GM23338 (cell line): ENCODE results near the gene HERPUD2. TPM values are rescaled to one million over a fixed set of nuclear protein-coding genes. Genes with fewer than 3 reads are reported as not detected.

ENCODE experiments used
- ATAC-seq: fragments of 200-7000 bp; cut with Tn5 transposase; 3 replicates; pipeline ENCODE4 v1.9.1; 2020
- DNase-seq: peaks from one replicate; pipeline ENCODE4 v3.0.0-alpha.2; 2015; ENCODE audit warnings: low spot score
- H2AFZ ChIP-seq: fragments of 200-600 bp; sonication (generic); 2 replicates; pipeline ENCODE4 v1.8.0; 2016; ENCODE audit warnings: antibody characterized with exemption, mild to moderate bottlenecking, moderate library complexity
- H3F3A ChIP-seq: fragments of 200-600 bp; sonication (generic); replicated peaks from 2 replicates; pipeline ENCODE4 v1.8.0; 2017; ENCODE audit warnings: antibody characterized with exemption, mixed run types, low read depth
- H3K27ac ChIP-seq: fragments of 200-600 bp; sonication (generic); 2 replicates; pipeline ENCODE4 v1.6.1; 2016; ENCODE audit warnings: low read depth
- H3K27me3 ChIP-seq: fragments of 200-600 bp; sonication (generic); 2 replicates; pipeline ENCODE4 v1.8.0; 2016; ENCODE audit warnings: mild to moderate bottlenecking, mixed run types, moderate library complexity; ENCODE audit not compliant: insufficient read depth
- H3K36me3 ChIP-seq: fragments of 200-600 bp; sonication (generic); 2 replicates; pipeline ENCODE4 v1.8.0; 2016; ENCODE audit warnings: mild to moderate bottlenecking; ENCODE audit not compliant: insufficient read depth
- H3K4me1 ChIP-seq: fragments of 200-600 bp; sonication (generic); 2 replicates; pipeline ENCODE4 v1.8.0; 2016; ENCODE audit warnings: mild to moderate bottlenecking, moderate library complexity; ENCODE audit not compliant: insufficient read depth
- H3K4me2 ChIP-seq: fragments of 200-600 bp; sonication (generic); 2 replicates; pipeline ENCODE4 v1.7.1; 2017; ENCODE audit warnings: mixed run types
- H3K4me3 ChIP-seq: fragments of 200-600 bp; sonication (generic); 2 replicates; pipeline ENCODE4 v1.6.1; 2016; ENCODE audit warnings: mixed run types
- H3K79me2 ChIP-seq: fragments of 200-600 bp; sonication (generic); replicated peaks from 2 replicates; pipeline ENCODE4 v1.8.0; 2017; ENCODE audit warnings: mild to moderate bottlenecking; ENCODE audit not compliant: insufficient read depth
- H3K9me2 ChIP-seq: fragments of 200-600 bp; sonication (generic); 2 replicates; pipeline ENCODE4 v1.8.0; 2017; ENCODE audit not compliant: insufficient read depth
- H4K20me1 ChIP-seq: fragments of 200-600 bp; sonication (generic); replicated peaks from 2 replicates; pipeline ENCODE4 v1.8.0; 2017; ENCODE audit warnings: mild to moderate bottlenecking; ENCODE audit not compliant: insufficient read depth
- H3K27ac Mint-ChIP-seq: 2 replicates; pipeline ENCODE4 v1.8.0; 2020; ENCODE audit warnings: inconsistent platforms, mild to moderate bottlenecking, moderate library complexity, mixed read lengths
- H3K27me3 Mint-ChIP-seq: 3 replicates; pipeline ENCODE4 v1.8.0; 2022; ENCODE audit warnings: low read depth, mild to moderate bottlenecking, moderate library complexity, mixed read lengths, inconsistent platforms; ENCODE audit not compliant: insufficient read depth, poor library complexity
- H3K36me3 Mint-ChIP-seq: 3 replicates; pipeline ENCODE4 v1.8.0; 2021; ENCODE audit warnings: low read depth, mild to moderate bottlenecking, inconsistent platforms, moderate library complexity, mixed read lengths
- H3K4me1 Mint-ChIP-seq: 3 replicates; pipeline ENCODE4 v1.8.0; 2020; ENCODE audit warnings: mild to moderate bottlenecking, inconsistent platforms, mixed read lengths
- H3K4me3 Mint-ChIP-seq: 3 replicates; pipeline ENCODE4 v1.8.0; 2021; ENCODE audit warnings: moderate library complexity, mild to moderate bottlenecking, inconsistent platforms, mixed read lengths
- H3K9me3 Mint-ChIP-seq: 3 replicates; pipeline ENCODE4 v1.8.0; 2020; ENCODE audit warnings: moderate library complexity, mild to moderate bottlenecking, inconsistent platforms, mixed read lengths
- CTCF ChIP-seq, 2 experiments: fragments of 200-600 bp in 1 of 2; sonication (generic) in 1 of 2; conservative IDR thresholded peaks; 2 replicates each; pipeline versions ENCODE4 v1.5.1 to v1.6.1; 2016 to 2017; ENCODE audit warnings: antibody characterized with exemption in 2 of 2, low read depth in 2 of 2, mild to moderate bottlenecking in 2 of 2, moderate library complexity in 1 of 2
- EZH2 ChIP-seq: fragments of 200-600 bp; sonication (generic); IDR thresholded peaks from one replicate; pipeline ENCODE4 v1.8.0; 2017; ENCODE audit warnings: antibody characterized with exemption, mild to moderate bottlenecking, low read depth; ENCODE audit not compliant: unreplicated experiment
- EZH2phosphoT487 ChIP-seq: fragments of 200-600 bp; sonication (generic); IDR thresholded peaks from one replicate; pipeline ENCODE4 v1.8.1; 2018; ENCODE audit warnings: antibody characterized with exemption; ENCODE audit not compliant: unreplicated experiment
- JUNB ChIP-seq: IDR thresholded peaks from one replicate; pipeline ENCODE4 v1.6.1; 2016; ENCODE audit warnings: antibody characterized with exemption; ENCODE audit not compliant: unreplicated experiment
- NANOG ChIP-seq: IDR thresholded peaks from 2 replicates; pipeline ENCODE4 v1.6.1; 2016; ENCODE audit warnings: antibody characterized with exemption, borderline replicate concordance
- POLR2AphosphoS5 ChIP-seq: IDR thresholded peaks from 2 replicates; pipeline ENCODE4 v1.6.1; 2016; ENCODE audit warnings: antibody characterized with exemption, low read depth
- REST ChIP-seq: IDR thresholded peaks from one replicate; pipeline ENCODE4 v1.6.1; 2018; ENCODE audit warnings: antibody characterized with exemption; ENCODE audit not compliant: unreplicated experiment
- ZNF114 ChIP-seq: fragments of 250-450 bp; sonication (Bioruptor Pico); IDR thresholded peaks from 2 replicates; pipeline ENCODE4 v1.5.0; 2020; ENCODE audit warnings: mild to moderate bottlenecking, moderate library complexity
- ZNF331 ChIP-seq: fragments of 250-450 bp; sonication (Bioruptor Pico); IDR thresholded peaks from 2 replicates; pipeline ENCODE4 v1.5.0; 2020; ENCODE audit warnings: low read depth, mild to moderate bottlenecking, moderate library complexity
- polyA plus RNA-seq: library from polyadenylated mRNA; unstranded; fragments of >200 nt; fragmentation: Nextera tagmentation; extraction: Ambion mirVana; gene quantifications from 2 replicates; pipeline ENCODE4 v1.2.1, GENCODE V29; 2016
- total RNA-seq: library from RNA; depleted of rRNA; stranded (reverse); fragments of >200 nt; shearing (Covaris generic); gene quantifications from 2 replicates; pipeline ENCODE4 v1.2.3, GENCODE V29; 2014
- TF ChIP-seq, protein P1 (sequence below): IDR thresholded peaks from 2 replicates; pipeline ENCODE4 v1.6.1; 2016; ENCODE audit warnings: antibody characterized with exemption
- TF ChIP-seq, protein P2 (sequence below): fragments of 250-450 bp; sonication (Bioruptor Pico); IDR thresholded peaks from 2 replicates; pipeline ENCODE4 v1.5.0; 2020; ENCODE audit warnings: mild to moderate bottlenecking, moderate library complexity

The HERPUD2 gene
- total and polyA plus RNA-seq, 2 experiments from 2014 or later: 8.0 to 12.0 TPM

DNA sequence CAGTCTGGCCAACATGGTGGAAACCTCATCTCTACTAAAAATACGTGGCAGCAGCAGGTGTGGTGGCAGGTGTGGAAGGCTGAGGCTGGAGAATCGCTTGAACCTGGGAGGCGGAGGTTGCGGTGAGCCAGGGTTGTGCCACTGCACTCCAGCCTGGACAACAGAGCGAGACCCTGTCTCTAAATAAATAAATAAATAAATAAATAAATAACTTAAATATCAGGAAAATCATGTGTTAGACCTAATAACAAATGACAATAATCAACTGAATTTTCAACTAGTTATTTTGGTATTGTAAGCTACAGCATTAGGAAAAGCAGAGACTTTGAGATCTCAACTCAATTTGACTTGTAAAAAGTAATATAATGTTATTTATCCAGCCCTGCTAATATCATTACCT is 9.2 kb downstream of the HERPUD2 start (continued):
- TF ChIP-seq, protein P1, sequence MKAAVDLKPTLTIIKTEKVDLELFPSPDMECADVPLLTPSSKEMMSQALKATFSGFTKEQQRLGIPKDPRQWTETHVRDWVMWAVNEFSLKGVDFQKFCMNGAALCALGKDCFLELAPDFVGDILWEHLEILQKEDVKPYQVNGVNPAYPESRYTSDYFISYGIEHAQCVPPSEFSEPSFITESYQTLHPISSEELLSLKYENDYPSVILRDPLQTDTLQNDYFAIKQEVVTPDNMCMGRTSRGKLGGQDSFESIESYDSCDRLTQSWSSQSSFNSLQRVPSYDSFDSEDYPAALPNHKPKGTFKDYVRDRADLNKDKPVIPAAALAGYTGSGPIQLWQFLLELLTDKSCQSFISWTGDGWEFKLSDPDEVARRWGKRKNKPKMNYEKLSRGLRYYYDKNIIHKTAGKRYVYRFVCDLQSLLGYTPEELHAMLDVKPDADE: no peak
- TF ChIP-seq ZNF331 (CRISPR knock-in tag) (no peak), JUNB (no peak)

DNA sequence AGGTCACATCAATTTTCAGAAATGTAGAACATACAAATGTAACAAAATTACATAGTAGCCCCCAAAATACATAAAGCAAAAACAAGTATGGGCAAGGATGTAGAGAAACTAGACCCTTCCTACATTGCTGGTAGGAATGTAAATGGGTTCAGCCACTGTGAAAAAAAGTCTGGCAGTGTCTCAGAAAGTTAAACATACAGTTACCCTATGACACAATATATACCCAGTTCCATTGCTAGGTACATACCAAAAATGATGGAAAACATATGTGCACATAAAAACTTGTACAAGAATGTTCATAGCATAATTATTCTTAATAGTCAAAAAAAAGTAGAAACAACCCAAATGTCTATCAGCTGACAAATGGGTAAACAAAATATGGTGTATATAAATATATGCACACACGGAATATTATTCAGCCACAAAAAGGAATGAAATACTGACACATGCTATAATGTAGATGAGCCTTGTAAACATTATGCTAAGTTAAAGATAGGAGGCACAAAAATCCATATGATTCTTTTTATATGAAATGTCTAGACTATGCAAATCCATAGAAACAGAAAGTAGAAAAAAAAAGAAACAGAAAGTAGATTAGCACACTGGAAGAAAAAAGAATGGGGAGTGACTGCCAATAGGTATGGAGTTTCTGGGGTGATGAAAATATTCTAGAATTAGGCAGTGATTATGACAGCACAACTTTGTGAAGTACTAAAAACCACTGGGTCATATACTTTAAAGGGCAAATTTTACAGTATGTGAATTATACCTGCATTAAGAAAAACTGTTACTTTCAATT is 13.5 kb downstream of the HERPUD2 start:
- TF ChIP-seq CTCF (conservative IDR thresholded peaks at IDR 0.05; ENCODE audit: low read depth in 2 of 2) (no peak), REST (no peak), EZH2 (no peak), ZNF114 (CRISPR knock-in tag) (no peak), POLR2AphosphoS5 (no peak), EZH2phosphoT487 (no peak), NANOG (no peak)
- TF ChIP-seq, protein P2, sequence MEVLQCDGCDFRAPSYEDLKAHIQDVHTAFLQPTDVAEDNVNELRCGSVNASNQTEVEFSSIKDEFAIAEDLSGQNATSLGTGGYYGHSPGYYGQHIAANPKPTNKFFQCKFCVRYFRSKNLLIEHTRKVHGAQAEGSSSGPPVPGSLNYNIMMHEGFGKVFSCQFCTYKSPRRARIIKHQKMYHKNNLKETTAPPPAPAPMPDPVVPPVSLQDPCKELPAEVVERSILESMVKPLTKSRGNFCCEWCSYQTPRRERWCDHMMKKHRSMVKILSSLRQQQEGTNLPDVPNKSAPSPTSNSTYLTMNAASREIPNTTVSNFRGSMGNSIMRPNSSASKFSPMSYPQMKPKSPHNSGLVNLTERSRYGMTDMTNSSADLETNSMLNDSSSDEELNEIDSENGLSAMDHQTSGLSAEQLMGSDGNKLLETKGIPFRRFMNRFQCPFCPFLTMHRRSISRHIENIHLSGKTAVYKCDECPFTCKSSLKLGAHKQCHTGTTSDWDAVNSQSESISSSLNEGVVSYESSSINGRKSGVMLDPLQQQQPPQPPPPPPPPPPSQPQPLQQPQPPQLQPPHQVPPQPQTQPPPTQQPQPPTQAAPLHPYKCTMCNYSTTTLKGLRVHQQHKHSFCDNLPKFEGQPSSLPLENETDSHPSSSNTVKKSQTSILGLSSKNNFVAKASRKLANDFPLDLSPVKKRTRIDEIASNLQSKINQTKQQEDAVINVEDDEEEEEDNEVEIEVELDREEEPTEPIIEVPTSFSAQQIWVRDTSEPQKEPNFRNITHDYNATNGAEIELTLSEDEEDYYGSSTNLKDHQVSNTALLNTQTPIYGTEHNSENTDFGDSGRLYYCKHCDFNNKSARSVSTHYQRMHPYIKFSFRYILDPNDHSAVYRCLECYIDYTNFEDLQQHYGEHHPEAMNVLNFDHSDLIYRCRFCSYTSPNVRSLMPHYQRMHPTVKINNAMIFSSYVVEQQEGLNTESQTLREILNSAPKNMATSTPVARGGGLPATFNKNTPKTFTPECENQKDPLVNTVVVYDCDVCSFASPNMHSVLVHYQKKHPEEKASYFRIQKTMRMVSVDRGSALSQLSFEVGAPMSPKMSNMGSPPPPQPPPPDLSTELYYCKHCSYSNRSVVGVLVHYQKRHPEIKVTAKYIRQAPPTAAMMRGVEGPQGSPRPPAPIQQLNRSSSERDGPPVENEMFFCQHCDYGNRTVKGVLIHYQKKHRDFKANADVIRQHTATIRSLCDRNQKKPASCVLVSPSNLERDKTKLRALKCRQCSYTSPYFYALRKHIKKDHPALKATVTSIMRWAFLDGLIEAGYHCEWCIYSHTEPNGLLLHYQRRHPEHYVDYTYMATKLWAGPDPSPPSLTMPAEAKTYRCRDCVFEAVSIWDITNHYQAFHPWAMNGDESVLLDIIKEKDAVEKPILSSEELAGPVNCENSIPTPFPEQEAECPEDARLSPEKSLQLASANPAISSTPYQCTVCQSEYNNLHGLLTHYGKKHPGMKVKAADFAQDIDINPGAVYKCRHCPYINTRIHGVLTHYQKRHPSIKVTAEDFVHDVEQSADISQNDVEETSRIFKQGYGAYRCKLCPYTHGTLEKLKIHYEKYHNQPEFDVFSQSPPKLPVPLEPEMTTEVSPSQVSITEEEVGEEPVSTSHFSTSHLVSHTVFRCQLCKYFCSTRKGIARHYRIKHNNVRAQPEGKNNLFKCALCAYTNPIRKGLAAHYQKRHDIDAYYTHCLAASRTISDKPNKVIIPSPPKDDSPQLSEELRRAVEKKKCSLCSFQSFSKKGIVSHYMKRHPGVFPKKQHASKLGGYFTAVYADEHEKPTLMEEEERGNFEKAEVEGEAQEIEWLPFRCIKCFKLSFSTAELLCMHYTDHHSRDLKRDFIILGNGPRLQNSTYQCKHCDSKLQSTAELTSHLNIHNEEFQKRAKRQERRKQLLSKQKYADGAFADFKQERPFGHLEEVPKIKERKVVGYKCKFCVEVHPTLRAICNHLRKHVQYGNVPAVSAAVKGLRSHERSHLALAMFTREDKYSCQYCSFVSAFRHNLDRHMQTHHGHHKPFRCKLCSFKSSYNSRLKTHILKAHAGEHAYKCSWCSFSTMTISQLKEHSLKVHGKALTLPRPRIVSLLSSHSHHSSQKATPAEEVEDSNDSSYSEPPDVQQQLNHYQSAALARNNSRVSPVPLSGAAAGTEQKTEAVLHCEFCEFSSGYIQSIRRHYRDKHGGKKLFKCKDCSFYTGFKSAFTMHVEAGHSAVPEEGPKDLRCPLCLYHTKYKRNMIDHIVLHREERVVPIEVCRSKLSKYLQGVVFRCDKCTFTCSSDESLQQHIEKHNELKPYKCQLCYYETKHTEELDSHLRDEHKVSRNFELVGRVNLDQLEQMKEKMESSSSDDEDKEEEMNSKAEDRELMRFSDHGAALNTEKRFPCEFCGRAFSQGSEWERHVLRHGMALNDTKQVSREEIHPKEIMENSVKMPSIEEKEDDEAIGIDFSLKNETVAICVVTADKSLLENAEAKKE (CRISPR knock-in tag): no peak
- DNase-seq (no peak), ATAC-seq (no peak)
- Mint-ChIP-seq H3K9me3 (peaks cover 3% of the 10 kb centered on the region; the same call in 1 of the 3 replicates), H3K4me1 (peaks cover 26% of the 10 kb centered on the region), H3K4me3 (no peak overlapping the region), H3K36me3 (peaks cover 13% of the 10 kb centered on the region; the same call in 2 of the 3 replicates), H3K27ac (no peak overlapping the region), H3K27me3 (no peaks in the 10 kb centered on the region)
- H3K27ac ChIP-seq: no peak overlapping the region
- H3K27me3 ChIP-seq: no peaks in the 10 kb centered on the region
- H4K20me1 ChIP-seq: no peaks in the 10 kb centered on the region
- H2AFZ ChIP-seq: no peak overlapping the region
- H3K9me2 ChIP-seq: no peaks in the 10 kb centered on the region
- peaks cover 46% of the 10 kb centered on the region for H3K79me2 ChIP-seq
- H3K4me3 ChIP-seq: no peak overlapping the region
- no peaks in the 10 kb centered on the region for H3F3A ChIP-seq
- H3K4me2 ChIP-seq: no peak overlapping the region
- peaks cover 9% of the 10 kb centered on the region for H3K4me1 ChIP-seq
- no peaks in the 10 kb centered on the region for H3K36me3 ChIP-seq
